ENCODE data around the gene AFF3.
"Not testable (repeated sequence)": the region's sequence is repeated elsewhere in the genome, so short reads cannot be mapped to it uniquely, and the experiment has no call there.

Gene AFF3

GRCh38 chr2:99663641-99664040 lies 478.7 kb downstream of the AFF3 start:
- TF ChIP-seq CTCF (IDR thresholded peaks at IDR 0.05; ENCODE audit: insufficient read depth, low read depth, low read length, missing control alignments) = no peak
- no peak overlapping the region for H3K4me3 ChIP-seq (ENCODE audit: low read depth, low read length)
- no peak for DNase-seq (ENCODE audit: low read depth)

GRCh38 chr2:99662761-99663341 lies 479.5 kb downstream of the AFF3 start:
- no peak overlapping the region for H3K4me3 ChIP-seq (ENCODE audit: low read depth, low read length)
- DNase-seq (ENCODE audit: low read depth) = no peak
- no peak for TF ChIP-seq CTCF (IDR thresholded peaks at IDR 0.05; ENCODE audit: insufficient read depth, low read depth, low read length, missing control alignments)

GRCh38 chr2:99661761-99662160 lies 480.6 kb downstream of the AFF3 start:
- H3K4me3 ChIP-seq (ENCODE audit: low read depth, low read length); DNase-seq (ENCODE audit: low read depth): not testable (repeated sequence)

- no peak overlapping the region for H3K4me3 ChIP-seq (ENCODE audit: low read depth, low read length)
- no peak for DNase-seq (ENCODE audit: low read depth)
- TF ChIP-seq CTCF (IDR thresholded peaks at IDR 0.05; ENCODE audit: insufficient read depth, low read depth, low read length, missing control alignments) = no peak
These were observed 481.6 kb downstream of the AFF3 start for GRCh38 chr2:99660616-99661406.

- no peak overlapping the region for H3K4me3 ChIP-seq (ENCODE audit: low read depth, low read length)
- no peak for TF ChIP-seq CTCF (IDR thresholded peaks at IDR 0.05; ENCODE audit: insufficient read depth, low read depth, low read length, missing control alignments)
- no peak for DNase-seq (ENCODE audit: low read depth)
These were observed 482.5 kb downstream of the AFF3 start for GRCh38 chr2:99659874-99660273.

GRCh38 chr2:99657691-99658258 lies 484.6 kb downstream of the AFF3 start:
- H3K4me3 ChIP-seq (ENCODE audit: low read depth, low read length) = no peak overlapping the region
- TF ChIP-seq CTCF (IDR thresholded peaks at IDR 0.05; ENCODE audit: insufficient read depth, low read depth, low read length, missing control alignments) = no peak
- DNase-seq (ENCODE audit: low read depth) = no peak

- no peak overlapping the region for H3K4me3 ChIP-seq (ENCODE audit: low read depth, low read length)
- DNase-seq (ENCODE audit: low read depth) = no peak
- TF ChIP-seq CTCF (IDR thresholded peaks at IDR 0.05; ENCODE audit: insufficient read depth, low read depth, low read length, missing control alignments) = no peak
These were observed 485.4 kb downstream of the AFF3 start for GRCh38 chr2:99656994-99657393.

All from GM12865 (cell line).